OCI-LY3 (cell line): ENCODE data around the gene BRMS1.
A peak's percentile ranks its signal among the peaks of the same experiment; 100 is the strongest.

ENCODE experiments used
- H2AFZ ChIP-seq: fragments of 200-600, 300-600 bp; shearing (Covaris generic); 2 replicates; pipeline ENCODE4 v1.6.0; 2014; ENCODE audit warnings: antibody characterized with exemption, low read depth, low read length
- H3K27ac ChIP-seq: fragments of 200-600, 300-600 bp; sonication (generic); 2 replicates; pipeline ENCODE4 v1.5.1; 2014; ENCODE audit warnings: mild to moderate bottlenecking, low read length, moderate library complexity, mixed read lengths
- H3K27me3 ChIP-seq: fragments of 200-600, 300-600 bp; sonication (generic); 2 replicates; pipeline ENCODE4 v1.6.1; 2014; ENCODE audit warnings: low read depth, low read length, mixed read lengths
- H3K36me3 ChIP-seq: fragments of 200-600, 300-600 bp; sonication (generic); replicated peaks from 2 replicates; pipeline ENCODE3; 2014; ENCODE audit warnings: low read depth, low read length, mixed read lengths
- H3K4me1 ChIP-seq: fragments of 300-600, 200-600 bp; sonication (generic); 2 replicates; pipeline ENCODE4 v1.6.1; 2014; ENCODE audit warnings: low read length, mixed read lengths
- H3K4me2 ChIP-seq: fragments of 200-600, 300-600 bp; sonication (generic); 2 replicates; pipeline ENCODE4 v1.6.1; 2014; ENCODE audit warnings: low read length, mixed read lengths
- H3K4me3 ChIP-seq: fragments of 300-600, 200-600 bp; sonication (generic); 2 replicates; pipeline ENCODE4 v1.5.1; 2014; ENCODE audit warnings: antibody characterized with exemption, mild to moderate bottlenecking, low read length, moderate library complexity
- H3K79me2 ChIP-seq: fragments of 300-600, 200-600 bp; shearing (Covaris generic); 2 replicates; pipeline ENCODE4 v1.6.1; 2014; ENCODE audit warnings: mild to moderate bottlenecking, low read length, mixed read lengths
- H3K9ac ChIP-seq: fragments of 300-600, 200-600 bp; shearing (Covaris generic); 2 replicates; pipeline ENCODE4 v1.6.0; 2014; ENCODE audit warnings: mild to moderate bottlenecking, low read length, moderate library complexity
- H3K9me3 ChIP-seq: fragments of 200-600, 300-600 bp; shearing (Covaris generic); 2 replicates; pipeline ENCODE4 v1.6.1; 2014; ENCODE audit warnings: low read length, mixed read lengths; ENCODE audit not compliant: insufficient read depth
- H4K20me1 ChIP-seq: fragments of 200-600, 300-600 bp; sonication (generic); 2 replicates; pipeline ENCODE4 v1.6.1; 2016; ENCODE audit warnings: low read length, mixed read lengths; ENCODE audit not compliant: insufficient read depth
- EZH2phosphoT487 ChIP-seq: fragments of 200-600 bp; shearing (Covaris generic); IDR thresholded peaks from 2 replicates; pipeline ENCODE4 v1.6.1; 2018; ENCODE audit warnings: antibody characterized with exemption, mixed run types, low read depth
- TF ChIP-seq, protein P1 (sequence below): fragments of 200-600, 300-600 bp; sonication (generic); IDR thresholded peaks from 2 replicates; pipeline ENCODE4 v1.5.1; 2014; ENCODE audit warnings: antibody characterized with exemption, low read length, low read depth

BRMS1 gene

DNA sequence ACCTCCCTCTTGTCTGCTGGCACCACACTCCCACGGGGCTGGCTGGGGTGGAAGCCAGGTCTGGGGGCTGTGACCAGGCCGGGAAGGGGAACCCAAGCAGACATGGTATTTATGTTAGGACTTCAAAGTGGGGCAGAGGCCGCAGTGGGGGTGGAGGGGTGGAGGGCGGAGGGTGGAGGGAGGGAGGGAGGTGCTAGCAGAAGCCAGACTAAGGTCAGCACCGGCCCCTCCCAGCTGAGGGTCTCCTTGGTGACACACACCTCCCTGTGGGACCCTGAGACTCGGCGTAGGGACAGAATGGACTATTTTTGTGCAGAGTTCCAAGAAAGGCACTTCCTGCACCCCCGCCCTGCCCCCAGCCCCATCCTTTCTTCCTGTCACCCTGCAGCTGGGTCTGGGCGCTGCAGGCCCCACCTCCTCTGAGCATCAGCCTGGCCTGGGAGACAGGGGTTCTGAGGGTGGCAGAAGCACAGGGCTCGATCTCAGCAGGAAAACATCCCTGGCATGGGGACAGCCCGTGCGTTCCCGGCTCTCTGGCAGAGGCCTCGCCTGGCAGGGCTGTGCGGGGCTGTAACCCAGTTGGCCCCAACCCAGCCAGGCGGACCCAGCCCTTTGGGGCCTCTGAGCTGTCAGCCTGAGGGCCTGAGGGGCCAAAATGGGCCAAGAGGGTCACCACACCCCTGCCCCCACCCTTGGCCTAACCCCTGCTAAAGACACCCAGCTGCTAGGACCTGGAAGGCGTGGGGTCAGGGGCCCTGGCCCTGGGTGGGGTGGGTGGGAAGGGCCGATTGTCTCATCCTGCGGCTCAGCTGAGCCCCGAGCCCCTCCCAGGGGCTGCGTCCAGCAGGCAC, 18.4 kb downstream of the BRMS1 start:
- peaks cover 21% of the 10 kb centered on the region for H3K4me1 ChIP-seq
- 0 out of 2 replicates have a peak overlapping the region, but pooled peaks have one; percentile 8 for H2AFZ ChIP-seq
- no peaks in the 10 kb centered on the region for H3K36me3 ChIP-seq
- H3K9me3 ChIP-seq, result no peaks in the 10 kb centered on the region
- no peaks in the 10 kb centered on the region for H4K20me1 ChIP-seq
- no peak overlapping the region for H3K9ac ChIP-seq
- no peak overlapping the region for H3K4me2 ChIP-seq
- no peak overlapping the region for H3K4me3 ChIP-seq
- no peaks in the 10 kb centered on the region for H3K79me2 ChIP-seq
- no peak overlapping the region for H3K27ac ChIP-seq
- H3K27me3 ChIP-seq, result no peaks in the 10 kb centered on the region
- no peak for TF ChIP-seq EZH2phosphoT487
- TF ChIP-seq, protein P1, sequence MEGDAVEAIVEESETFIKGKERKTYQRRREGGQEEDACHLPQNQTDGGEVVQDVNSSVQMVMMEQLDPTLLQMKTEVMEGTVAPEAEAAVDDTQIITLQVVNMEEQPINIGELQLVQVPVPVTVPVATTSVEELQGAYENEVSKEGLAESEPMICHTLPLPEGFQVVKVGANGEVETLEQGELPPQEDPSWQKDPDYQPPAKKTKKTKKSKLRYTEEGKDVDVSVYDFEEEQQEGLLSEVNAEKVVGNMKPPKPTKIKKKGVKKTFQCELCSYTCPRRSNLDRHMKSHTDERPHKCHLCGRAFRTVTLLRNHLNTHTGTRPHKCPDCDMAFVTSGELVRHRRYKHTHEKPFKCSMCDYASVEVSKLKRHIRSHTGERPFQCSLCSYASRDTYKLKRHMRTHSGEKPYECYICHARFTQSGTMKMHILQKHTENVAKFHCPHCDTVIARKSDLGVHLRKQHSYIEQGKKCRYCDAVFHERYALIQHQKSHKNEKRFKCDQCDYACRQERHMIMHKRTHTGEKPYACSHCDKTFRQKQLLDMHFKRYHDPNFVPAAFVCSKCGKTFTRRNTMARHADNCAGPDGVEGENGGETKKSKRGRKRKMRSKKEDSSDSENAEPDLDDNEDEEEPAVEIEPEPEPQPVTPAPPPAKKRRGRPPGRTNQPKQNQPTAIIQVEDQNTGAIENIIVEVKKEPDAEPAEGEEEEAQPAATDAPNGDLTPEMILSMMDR, result no peak

DNA sequence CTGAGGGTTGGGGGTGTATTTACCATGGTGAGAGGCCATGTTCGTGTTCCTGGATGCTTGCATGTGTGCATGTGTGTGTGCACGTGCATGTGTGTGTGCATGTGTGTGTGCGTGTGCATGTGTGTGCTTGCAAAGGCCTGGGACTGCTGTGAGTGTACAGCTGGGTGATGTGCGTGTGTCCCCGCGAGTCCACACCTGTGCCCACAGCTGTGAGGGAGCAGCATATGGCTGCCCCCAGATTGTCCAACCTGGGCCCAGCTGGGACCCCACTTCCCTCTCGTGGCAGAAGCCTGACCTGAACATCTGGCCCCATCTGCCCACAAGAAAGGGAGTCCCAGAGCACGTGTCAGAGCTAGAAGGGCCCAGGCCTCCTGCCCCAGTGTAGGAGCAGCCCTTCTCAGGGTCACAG, 19.6 kb downstream of the BRMS1 start:
- Histone ChIP-seq H2AFZ (no peak overlapping the region), H3K4me1 (peaks cover 21% of the 10 kb centered on the region), H3K9ac (no peak overlapping the region)

DNA sequence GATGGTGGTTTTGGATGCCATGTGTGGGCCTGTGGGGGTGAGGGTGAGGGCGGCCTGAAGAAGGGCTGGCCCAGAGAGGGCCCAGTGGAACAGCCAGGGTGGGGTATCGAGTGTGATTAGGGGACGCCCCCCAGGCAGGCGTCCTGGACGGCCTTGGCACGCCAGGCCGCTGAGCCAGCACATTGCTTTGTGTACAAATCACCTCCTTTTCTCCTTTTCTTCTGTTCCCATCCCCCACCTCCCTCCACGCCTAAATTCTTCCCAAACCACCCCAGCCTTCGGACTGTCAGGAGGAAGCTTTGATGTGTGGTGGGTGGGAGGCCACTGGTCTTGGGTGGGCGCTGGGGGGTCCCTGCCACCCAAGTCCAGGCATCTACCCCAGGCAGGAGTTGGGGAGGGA, 20.2 kb downstream of the BRMS1 start:
- no peak overlapping the region for H3K4me2 ChIP-seq
- TF ChIP-seq, protein P1, result no peak
- no peak for TF ChIP-seq EZH2phosphoT487
- H3K27me3 ChIP-seq, result no peaks in the 10 kb centered on the region
- no peaks in the 10 kb centered on the region for H3K9me3 ChIP-seq
- no peak overlapping the region for H2AFZ ChIP-seq
- H3K27ac ChIP-seq, result no peak overlapping the region; the same call in 1 of the 2 replicates
- H3K36me3 ChIP-seq, result no peaks in the 10 kb centered on the region
- peaks cover 21% of the 10 kb centered on the region for H3K4me1 ChIP-seq
- H3K4me3 ChIP-seq, result no peak overlapping the region
- H3K9ac ChIP-seq, result no peak overlapping the region
- no peaks in the 10 kb centered on the region for H4K20me1 ChIP-seq
- H3K79me2 ChIP-seq, result no peaks in the 10 kb centered on the region

More for the DNA sequence above, 19.6 kb downstream of the BRMS1 start:
- H3K36me3 ChIP-seq, result no peaks in the 10 kb centered on the region
- no peaks in the 10 kb centered on the region for H3K79me2 ChIP-seq
- H3K9me3 ChIP-seq, result no peaks in the 10 kb centered on the region
- no peak overlapping the region for H3K27ac ChIP-seq
- no peaks in the 10 kb centered on the region for H3K27me3 ChIP-seq
- no peaks in the 10 kb centered on the region for H4K20me1 ChIP-seq
- no peak overlapping the region for H3K4me2 ChIP-seq
- no peak for TF ChIP-seq EZH2phosphoT487
- TF ChIP-seq, protein P1, result no peak
- H3K4me3 ChIP-seq, result no peak overlapping the region

DNA sequence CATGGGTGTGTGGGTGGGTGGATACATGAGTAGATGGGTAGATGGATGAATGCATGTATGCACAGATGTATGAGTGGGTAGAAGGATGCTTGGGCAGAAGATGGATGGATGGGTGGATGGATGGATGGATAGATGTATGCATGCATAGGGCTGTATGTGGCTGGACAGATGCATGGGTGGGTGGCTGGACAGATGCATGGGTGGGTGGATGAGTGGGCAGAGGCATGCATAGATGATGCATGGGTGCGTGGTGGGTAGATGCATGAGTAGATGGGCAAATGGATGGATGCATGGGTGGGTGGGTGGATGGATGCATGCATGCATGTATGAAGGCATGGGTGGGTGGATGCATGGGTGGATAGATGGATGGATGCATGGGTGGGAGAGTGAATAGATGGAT, 21.2 kb downstream of the BRMS1 start:
- H3K9ac ChIP-seq, result no peak overlapping the region
- peaks cover 23% of the 10 kb centered on the region for H3K4me1 ChIP-seq
- H2AFZ ChIP-seq, result no peak overlapping the region
- H3K4me3 ChIP-seq, result no peak overlapping the region
- no peaks in the 10 kb centered on the region for H3K79me2 ChIP-seq
- TF ChIP-seq, protein P1, result no peak
- no peak for TF ChIP-seq EZH2phosphoT487
- no peaks in the 10 kb centered on the region for H3K27me3 ChIP-seq
- H3K4me2 ChIP-seq, result no peak overlapping the region
- H3K36me3 ChIP-seq, result no peaks in the 10 kb centered on the region
- no peaks in the 10 kb centered on the region for H3K9me3 ChIP-seq
- H4K20me1 ChIP-seq, result no peaks in the 10 kb centered on the region
- H3K27ac ChIP-seq, result no peak overlapping the region
